HG03175 (cell line): Measurements from ENCODE around the gene ZNF627.
"Not testable (repeated sequence)": the region's sequence is repeated elsewhere in the genome, so short reads cannot be mapped to it uniquely, and the experiment has no call there.

Experiments used
- ATAC-seq: cut with Tn5 transposase; IDR thresholded peaks from one replicate; pipeline ENCODE4 v1.9.1; 2021; ENCODE audit warnings: mild to moderate bottlenecking, moderate library complexity; ENCODE audit not compliant: unreplicated experiment

Gene ZNF627

GRCh38 chr19:11597202-11598102 lies at the start of gene ZNF627:
Gene ZNF627, plus strand, starts transcription at chr19:11597483. Its CDS starts 145 bp downstream, at chr19:11597628.
- peak; percentile 98 for ATAC-seq

- no peak for ATAC-seq
Measured at GRCh38 chr19:11547929-11548700, 49.2 kb upstream of the ZNF627 start.

DNA sequence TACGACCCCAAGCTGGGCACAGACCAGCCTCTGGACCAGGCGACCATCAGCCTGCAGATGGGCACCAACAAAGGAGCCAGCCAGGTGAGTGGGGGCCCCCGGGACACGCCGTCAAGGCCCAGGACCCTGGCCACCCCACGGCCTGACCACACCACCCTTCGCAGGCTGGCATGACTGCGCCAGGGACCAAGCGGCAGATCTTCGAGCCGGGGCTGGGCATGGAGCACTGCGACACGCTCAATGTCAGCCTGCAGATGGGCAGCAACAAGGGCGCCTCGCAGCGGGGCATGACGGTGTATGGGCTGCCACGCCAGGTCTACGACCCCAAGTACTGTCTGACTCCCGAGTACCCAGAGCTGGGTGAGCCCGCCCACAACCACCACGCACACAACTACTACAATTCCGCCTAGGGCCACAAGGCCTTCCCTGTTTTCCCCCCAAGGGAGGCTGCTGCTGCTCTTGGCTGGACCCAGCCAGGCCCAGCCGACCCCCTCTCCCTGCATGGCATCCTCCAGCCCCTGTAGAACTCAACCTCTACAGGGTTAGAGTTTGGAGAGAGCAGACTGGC lies 47.8 kb upstream of the ZNF627 start:
- no peak for ATAC-seq

GRCh38 chr19:11550265-11550664 lies 47.0 kb upstream of the ZNF627 start:
- no peak for ATAC-seq

DNA sequence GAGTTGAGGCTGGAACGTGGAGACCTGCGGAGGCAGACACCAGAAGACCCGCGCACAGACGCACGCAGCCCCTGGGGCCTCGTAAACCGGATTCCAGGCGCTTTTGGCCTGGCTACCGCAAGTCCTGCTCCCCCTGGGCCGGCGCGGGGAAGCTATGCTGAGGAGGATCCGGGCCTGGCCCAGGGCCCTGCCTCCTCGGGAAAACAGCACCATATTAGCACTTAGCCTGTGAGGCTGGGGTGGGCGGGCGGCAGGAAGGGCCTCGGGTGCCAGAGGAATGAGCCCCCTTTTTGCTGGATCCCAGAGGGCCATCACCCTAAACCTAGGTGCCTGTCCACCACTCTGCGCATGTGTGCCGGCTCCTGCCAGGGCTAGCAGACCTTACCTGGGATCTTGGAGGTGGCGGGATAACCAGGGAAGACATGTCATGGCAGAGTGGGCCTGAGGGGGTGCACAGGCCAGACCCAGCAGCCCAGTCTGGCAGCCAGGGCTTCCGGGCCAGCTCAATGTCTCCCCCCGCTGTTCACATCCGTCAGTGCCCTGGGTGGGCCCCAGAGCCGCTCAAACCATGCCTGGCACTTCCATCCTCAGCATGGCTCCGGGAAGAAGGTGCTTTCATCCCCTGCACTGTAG lies 45.6 kb upstream of the ZNF627 start:
- no peak for ATAC-seq

GRCh38 chr19:11552666-11553372 lies 44.5 kb upstream of the ZNF627 start:
- ATAC-seq: no peak

DNA sequence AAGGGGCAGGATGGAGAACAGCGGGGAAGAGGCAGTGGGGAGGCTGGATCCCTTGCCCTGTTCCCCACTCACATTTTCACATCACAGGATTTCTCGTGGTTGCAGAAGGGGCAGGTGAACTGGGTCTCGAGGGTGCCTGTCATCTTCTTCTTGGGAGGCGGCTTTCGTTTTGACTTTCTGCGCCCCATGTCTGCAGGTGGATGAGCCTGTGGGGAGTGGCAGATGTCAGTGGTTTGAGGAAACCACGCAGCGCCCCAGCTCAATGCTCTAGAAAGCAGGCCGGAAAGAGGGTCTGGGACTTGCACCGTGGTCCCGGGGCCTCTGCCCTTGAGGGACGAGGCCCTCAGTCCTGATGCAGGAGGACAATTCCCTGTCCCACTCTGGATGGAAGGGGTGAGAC lies 43.1 kb upstream of the ZNF627 start:
- ATAC-seq: no peak

DNA sequence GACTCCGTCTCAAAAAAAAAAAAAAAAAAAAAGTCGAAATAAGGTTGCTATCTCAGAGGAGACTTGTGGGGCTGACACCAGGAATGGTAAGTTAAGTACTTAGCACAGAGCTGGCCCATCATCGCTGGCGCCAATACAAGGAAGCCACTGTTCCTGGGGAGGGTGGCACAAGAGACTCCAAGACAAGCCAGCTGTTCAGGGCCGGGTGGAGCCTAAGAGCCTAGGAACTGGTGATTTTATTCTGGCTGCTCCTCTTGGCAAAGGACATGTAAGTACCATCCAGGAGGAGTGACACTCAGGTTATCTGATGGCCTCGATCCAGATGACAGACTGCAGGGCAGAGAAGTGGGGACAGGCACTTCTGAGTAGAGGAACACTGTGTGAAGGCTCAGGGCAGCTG lies 42.0 kb upstream of the ZNF627 start:
- no peak for ATAC-seq

DNA sequence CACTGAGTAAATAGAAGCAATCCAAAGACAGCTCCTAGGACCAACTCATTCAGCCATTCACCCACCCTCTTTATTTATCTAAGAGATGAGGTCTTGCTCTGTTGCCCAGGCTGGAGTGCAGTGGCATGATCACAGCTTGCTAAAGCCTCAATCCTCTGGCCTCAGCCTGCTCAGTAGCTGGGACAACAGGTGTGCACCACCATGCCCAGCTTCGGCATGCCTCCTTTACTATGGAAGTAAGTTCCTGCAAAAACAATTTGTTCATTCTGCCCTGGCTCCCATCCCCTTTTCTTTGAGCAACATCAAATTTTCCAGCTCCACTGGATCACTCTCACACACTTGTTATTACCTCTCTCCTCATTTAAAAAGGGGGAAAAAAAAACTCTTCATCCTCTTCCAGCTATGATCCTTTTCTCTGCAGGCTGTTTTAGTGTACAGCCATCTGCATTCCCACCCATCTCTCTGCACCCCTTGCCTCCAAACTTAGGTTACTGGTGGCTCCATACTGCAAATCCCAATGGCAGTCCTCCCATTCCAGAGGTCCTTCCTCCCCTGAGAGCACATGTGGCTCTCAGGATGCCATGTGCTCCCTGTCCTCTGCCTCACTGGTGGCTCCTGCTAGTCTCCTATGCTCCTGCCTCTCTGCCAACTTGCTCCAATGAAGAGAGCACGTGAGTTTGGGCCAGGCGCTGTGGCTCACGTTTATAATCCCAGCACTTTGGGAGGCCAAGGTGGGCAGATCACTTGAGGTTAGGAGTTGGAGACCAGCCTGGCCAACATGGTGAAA lies 40.5 kb upstream of the ZNF627 start:
- ATAC-seq: no peak

GRCh38 chr19:11558881-11559828 lies 38.1 kb upstream of the ZNF627 start, which contains the start of gene ELOF1:
Gene ELOF1, minus strand, starts transcription at chr19:11559230. Its CDS starts 4,883 bp downstream, at chr19:11554347.
- peak; percentile 75 for ATAC-seq

GRCh38 chr19:11560404-11561051 lies 36.8 kb upstream of the ZNF627 start:
- peak; percentile 48 for ATAC-seq

DNA sequence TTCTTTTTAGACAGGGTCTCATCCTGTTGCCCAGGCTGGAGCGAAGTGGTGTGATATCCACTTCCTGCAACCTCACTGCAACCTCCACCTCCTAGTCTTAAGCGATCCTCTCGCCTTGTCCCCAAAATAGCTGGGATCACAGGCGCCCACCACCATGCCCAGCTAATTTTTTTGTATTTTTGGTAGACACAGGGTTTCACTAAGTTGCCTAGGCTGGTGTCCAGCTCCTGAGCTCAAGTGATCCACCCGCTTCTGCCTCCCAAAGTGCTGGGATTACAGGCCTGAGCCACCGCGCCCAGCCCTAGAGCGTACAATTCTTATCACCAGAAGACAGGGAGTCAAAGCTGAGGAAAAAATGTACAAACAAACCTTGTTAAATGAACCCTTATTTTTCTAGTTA lies 33.8 kb upstream of the ZNF627 start:
- ATAC-seq: no peak

- not testable (repeated sequence) for ATAC-seq
Measured at GRCh38 chr19:11564082-11564807, 33.0 kb upstream of the ZNF627 start.

- ATAC-seq: not testable (repeated sequence)
Measured at GRCh38 chr19:11565649-11565980, 31.7 kb upstream of the ZNF627 start.

- no peak for ATAC-seq
Measured at GRCh38 chr19:11566164-11566563, 31.1 kb upstream of the ZNF627 start.

- ATAC-seq: no peak
Measured at GRCh38 chr19:11570039-11570462, 27.2 kb upstream of the ZNF627 start.

DNA sequence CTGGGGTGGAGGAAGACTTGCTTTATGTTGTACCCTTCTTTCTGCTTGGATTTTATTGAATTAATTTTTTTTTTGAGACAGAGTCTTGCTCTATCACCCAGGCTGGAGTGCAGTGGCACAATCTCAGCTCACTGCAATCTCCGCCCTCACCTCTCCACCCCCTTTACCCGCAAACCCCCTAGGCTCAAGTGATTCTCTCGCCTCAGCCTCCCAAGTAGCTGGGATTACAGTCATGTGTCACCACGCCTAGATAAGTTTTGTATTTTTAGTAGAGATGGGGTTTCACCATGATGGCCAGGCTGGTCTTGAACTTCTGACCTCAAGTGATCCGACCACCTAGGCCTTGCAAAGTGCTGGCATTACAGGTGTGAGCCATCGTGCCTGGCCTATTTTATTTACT lies 23.9 kb upstream of the ZNF627 start:
- not testable (repeated sequence) for ATAC-seq
